NCI-H345 (cell line): Measurements from ENCODE around the gene GDPD5.

Experiments used
- DNase-seq: peaks from one replicate; lab custom pipeline; 2025; lab: John Stamatoyannopoulos, UW

GDPD5 gene

DNA sequence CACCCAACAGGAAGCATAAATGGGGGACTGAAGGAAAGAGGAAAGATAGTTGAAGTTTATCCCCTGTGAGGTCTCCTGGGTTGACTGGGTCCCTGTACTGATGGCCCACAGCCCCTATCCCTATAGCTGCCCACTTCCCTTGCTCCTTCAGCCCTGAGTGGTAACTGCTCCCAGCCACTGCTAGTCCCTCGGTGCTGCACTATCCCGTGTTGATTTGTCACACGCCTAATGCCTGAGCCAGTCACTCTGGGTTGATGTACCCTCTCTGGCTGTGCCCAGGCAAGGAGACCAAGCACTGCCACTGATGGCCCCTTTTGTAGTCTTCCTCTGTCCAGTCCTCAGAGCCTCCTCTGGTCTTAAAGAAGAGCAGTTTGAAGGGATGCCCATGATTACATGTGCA is 9.6 kb downstream of the GDPD5 start:
- DNase-seq = no peak

DNA sequence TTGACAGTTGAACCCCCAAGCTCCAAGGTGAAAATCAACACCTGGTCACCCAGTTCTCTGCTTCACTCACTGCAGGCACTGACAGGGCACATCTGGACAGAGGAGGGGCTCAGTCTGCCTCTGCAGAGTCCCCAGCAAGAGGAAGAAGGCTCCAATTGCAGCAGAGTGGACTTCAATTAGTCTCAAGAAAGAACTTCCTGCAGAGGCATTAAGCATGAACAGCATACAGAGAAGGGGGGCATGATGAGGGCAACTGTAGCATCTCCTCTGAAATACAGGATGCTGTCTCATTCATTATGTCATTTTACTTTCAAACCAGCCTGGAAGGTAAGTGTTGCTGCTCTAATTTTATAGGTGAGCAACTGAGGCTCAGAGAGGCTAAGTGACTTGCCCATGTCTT is 11.1 kb downstream of the GDPD5 start:
- DNase-seq = no peak

DNA sequence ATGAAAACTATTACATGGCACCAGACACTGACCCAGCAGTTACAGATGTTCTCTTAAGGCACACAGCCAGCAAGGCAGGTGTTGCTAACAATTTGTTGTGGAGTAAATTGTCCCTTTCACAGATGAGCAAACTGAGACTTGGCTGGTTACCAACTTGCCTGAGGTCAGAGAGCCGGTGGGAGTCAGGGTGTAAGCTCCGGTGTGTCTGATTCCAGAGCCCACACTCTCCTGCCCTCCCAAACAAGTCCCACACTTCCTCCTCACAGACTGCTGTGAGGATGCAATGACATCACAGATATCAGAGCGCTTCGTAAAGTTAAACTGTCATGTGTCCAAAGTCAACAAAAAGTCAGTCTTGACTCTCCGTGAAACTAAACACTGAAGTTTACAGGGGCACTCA is 12.5 kb downstream of the GDPD5 start:
- no peak for DNase-seq

GRCh38 chr11:75510723-75511019 is 15.1 kb downstream of the GDPD5 start:
- DNase-seq = no peak

GRCh38 chr11:75510004-75510722 is 15.6 kb downstream of the GDPD5 start:
- DNase-seq = no peak

- DNase-seq = no peak
Observed at GRCh38 chr11:75509020-75509720, 16.6 kb downstream of the GDPD5 start.

GRCh38 chr11:75508051-75508561 is 17.6 kb downstream of the GDPD5 start:
- DNase-seq = no peak

DNA sequence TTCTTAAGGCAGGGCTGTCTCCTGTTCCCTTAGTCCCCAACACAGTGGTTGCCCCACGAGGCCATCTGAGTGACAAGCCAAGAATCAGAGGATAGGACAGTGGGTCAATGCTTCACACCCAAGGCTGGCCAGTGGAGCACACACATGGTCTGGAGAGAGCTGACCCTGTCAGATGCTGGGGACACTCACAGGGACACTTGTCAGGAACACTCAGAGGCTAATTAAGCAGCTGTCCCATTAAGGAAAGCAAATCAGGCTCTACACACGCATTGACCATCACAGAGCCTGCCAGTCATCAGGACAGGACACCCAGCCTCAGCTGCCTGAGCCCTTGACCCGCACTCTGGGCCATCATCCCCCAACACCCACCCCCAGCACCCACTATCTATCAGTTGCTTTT is 18.2 kb downstream of the GDPD5 start:
- no peak for DNase-seq

- DNase-seq = no peak
Observed at GRCh38 chr11:75506827-75507226, 18.9 kb downstream of the GDPD5 start.

DNA sequence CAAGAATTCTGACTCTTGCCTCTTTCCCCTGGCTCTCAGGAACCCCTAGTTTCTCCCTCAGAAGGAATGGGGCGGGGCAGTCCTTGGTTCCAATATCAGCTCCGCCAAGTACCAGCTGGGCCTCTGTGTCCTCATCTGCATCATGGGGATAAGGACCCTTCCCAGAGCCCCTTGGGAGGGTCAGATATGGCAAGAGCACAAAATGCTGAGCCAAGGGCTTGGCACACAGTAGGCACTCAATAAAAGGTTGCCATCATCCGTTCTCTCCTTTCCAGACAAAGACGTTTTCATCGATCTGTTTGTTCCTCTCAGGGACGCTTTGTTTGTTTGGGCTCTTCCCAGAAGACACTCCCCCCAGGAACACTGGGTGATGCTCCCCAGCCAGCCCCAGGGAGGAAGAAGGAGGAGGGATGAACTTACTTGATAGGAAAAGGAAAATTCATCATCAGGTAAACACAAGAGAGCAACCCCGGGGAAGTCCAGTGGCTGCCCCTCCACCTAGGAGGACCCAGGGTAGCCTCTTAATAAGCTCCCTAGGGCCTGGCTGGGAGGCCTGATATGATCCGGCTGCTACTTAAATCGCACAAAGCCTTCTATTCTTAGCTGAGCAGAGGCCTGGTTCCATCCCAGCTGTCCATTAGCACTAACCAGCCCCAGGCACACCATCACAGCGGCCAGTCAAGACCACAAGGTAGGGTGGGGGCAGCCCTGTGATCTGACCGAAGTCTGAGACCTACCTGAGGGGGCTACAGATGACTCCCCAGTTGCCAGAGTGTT is 19.6 kb downstream of the GDPD5 start:
- DNase-seq = no peak

- no peak for DNase-seq
Observed at GRCh38 chr11:75504501-75504900, 21.2 kb downstream of the GDPD5 start.

DNA sequence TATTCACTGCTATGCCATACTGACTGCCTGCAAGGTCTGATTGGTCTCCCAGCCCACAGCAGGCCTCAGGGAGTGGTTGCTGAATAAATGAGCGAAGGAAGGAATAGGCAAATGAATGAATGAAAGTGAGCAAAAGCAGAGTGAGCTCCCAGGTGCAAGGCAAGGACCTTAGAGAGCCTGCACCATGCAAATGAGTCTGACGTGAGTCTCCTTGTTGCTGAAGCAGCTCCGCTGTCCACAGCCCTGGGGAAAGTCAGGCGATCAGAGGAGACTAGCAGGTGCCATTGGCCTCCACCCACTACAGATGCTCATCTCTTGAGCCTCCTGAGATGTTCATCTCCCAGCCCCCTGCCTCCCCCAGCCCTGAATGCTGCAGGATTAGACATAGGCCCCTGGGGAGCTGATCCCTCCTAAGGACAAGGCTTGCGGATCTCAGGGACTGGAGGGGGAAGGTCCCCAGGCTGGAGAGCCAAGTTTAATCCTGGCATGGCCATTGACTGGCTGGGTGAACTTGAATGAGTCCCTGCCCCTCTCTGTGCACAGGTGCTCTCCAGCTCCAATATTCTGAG is 22.1 kb downstream of the GDPD5 start:
- DNase-seq = no peak

DNA sequence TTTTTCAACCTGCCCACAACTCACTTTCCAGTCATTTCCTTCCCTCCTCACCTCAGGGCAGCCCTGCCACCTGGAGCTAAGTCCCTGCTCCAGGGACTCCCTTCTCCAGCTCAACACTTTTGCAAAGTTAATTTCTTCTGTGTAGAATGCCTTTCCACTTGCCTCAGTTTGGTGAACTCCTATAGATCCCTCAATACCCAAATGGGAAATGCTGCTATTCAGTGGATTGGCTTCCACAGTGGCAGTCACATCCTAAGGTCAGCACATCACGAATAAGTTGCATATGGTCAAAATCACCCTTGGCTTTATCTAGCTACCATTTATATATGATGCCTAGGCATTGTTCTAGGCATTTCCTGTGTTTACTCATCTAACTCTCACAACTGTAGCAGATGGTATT is 23.6 kb downstream of the GDPD5 start:
- no peak for DNase-seq

DNA sequence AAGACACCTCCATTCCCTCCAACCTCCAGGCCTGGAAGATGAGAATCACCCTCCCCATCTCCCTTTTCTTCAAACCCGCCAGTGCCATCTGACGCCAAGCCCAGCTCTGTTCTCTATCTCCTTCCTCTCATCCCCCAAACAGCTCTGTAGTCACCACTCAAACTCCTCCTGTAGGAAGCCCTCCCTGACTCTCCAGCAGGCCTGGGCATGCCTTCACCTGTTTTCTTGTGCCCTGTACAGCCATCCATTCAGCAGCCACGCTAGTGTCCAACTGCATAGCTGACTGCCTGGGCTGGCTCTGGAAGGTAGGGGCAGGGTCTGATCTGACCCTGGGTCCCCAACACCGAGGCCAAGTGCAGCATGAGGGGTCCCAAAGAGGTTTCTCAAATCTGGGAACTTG is 25.0 kb downstream of the GDPD5 start:
- no peak for DNase-seq

- no peak for DNase-seq
Observed at GRCh38 chr11:75499423-75500190, 26.1 kb downstream of the GDPD5 start.

DNA sequence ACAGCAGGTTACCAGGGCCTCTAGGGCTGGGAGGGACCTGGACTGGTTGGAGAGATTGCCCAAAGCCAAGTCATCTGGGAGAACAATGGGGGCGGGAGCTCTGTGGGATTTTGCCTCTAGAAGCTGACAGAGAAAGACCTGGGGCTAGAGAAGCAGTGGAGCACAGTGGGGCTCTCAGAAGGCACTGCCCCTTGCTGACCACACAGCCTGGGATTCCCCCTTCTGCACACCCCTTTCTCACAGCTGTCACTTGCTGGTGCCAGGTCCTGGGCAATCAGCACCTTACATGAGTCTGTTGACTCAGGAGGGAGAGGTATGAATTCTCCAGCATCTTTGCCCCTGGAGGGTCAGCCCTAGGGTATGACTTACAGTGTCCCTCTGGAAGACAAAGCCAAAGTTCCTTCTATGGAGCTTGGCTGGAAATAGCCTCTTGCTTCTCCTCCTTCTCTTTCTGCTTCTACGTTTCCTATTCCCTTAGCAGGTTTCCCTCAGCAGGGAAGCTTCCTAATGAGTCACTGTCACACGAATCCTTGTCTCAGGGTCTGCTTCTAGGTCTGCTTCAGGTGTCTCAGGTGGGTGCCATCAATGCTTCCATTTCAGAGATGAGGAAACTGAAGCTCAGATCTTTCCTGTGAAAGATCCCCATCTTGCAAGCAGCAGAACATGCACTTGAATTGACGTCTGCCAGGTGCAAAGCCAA is 27.0 kb downstream of the GDPD5 start:
- DNase-seq = no peak

DNA sequence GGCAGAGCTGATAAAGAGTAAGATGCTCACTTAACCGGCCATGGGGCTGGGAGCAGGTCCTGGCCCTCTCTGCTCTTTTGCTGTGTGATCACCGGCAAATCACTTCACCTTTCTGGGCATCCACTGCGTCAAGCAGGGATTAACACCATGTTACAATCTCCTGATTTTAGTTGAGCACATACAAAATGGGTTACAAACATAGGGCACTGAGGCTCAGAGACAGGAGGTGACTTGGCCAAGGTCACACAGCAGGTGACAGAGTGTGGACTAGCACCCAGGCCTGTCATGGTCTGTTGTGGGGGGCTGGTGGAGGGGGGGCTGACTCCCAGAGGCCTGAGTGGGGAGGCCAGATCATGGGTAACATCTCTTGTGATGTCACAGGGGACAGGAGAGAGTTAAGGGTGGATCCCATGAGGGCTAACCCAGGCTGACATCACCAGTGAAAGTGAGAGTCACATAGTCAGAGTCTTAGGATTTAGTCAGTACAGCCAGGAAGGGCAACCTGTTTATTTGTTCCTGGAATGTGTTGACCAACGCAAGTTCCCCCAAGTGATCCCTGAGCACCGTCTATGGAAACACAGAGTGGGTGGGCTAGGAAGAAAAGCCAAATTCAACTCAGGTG is 27.8 kb downstream of the GDPD5 start:
- DNase-seq = no peak

DNA sequence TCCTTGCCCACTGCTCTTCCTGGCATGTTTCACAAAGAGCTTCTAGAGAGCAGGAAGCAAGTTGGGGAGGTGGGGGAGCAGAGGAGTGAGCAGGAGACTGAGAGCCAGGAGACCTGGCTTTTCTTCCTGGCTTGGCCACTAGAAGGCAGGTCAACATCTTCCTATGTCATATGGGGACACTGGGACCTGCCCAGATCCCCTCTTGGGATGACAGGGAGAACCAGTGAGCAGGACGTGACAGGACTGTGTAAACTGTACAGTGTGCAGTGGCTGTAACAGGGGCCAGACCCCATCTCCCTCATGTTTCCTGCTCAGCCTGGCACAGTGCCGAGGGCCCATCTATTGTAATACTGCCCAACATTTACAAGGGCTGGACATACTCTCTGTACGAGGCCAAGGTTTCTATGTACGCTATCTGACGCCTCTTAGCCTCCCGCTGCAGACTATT is 29.4 kb downstream of the GDPD5 start:
- no peak for DNase-seq

DNA sequence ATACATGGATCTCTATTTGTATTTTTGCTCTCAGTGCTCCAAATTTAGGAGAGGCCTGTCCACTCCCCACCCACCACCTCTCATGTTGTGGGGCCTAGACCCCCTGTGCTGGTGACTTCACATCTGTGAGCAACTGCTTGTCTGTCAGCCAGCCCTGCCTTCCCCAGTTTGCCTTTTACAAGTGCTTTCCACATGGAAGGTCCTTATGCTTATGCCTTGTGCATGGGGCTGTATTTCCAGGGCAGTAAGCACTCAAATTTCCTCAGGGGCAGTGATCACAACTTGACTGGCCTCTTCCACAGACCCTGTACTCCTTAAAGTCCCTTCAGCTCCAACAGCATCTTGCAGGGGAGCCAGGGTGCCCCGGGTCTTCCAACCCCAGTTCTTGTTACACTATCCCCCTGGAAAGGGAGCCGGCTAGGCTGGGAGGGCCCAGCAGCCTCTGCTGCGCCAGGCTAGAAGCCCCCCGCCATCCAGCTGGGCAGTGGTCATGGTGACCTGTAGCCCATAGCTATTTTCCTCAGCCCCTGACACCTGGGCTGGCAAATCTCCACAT is 29.9 kb downstream of the GDPD5 start:
- DNase-seq = no peak

DNA sequence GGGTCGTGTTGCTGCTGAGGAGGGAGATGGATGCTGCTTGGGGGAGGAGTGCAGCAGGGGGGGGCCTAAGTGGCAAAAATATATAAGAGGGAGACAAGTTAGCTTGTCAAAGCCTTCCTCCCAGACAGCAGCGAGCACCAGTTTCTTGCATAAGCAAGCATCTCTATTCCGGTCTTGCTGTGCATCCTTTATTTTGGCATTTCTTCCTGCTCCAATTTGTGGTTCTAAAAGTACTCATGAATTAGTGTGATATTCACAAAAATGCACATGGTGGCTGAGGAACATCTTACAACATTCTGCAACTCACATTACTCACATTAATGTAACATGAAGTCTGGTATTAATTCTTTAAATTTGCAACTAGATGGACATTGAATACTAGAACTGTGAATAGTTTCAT is 32.1 kb downstream of the GDPD5 start:
- no peak for DNase-seq
